Activated CD4-positive, alpha-beta T cell treated with anti-CD3 and anti-CD28 coated beads, Interleukin-2, amount 10 ng/mL, durations not matched to agents 24 days and 14 days (primary cell): Measurements from ENCODE around the gene HNRNPUL2. TPM values are rescaled to one million over a fixed set of nuclear protein-coding genes. Genes with fewer than 3 reads are reported as not detected.
"Not testable (repeated sequence)": the region's sequence is repeated elsewhere in the genome, so short reads cannot be mapped to it uniquely, and the experiment has no call there.

Experiments used
- DNase-seq: peaks from one replicate; pipeline ENCODE4 v3.0.0; 2022
- H3K27ac Mint-ChIP-seq: one replicate; pipeline ENCODE4 v1.8.0; 2022; ENCODE audit warnings: mild to moderate bottlenecking, mixed read lengths
- H3K27me3 Mint-ChIP-seq: one replicate; pipeline ENCODE4 v1.8.0; 2022; ENCODE audit warnings: mixed read lengths
- H3K36me3 Mint-ChIP-seq: one replicate; pipeline ENCODE4 v1.8.0; 2022; ENCODE audit warnings: low read depth, mild to moderate bottlenecking, mixed read lengths
- H3K4me1 Mint-ChIP-seq: one replicate; pipeline ENCODE4 v1.8.0; 2021; ENCODE audit warnings: mixed read lengths
- H3K4me3 Mint-ChIP-seq: one replicate; pipeline ENCODE4 v1.8.0; 2022; ENCODE audit warnings: mild to moderate bottlenecking, moderate library complexity, mixed read lengths
- H3K9me3 Mint-ChIP-seq: one replicate; pipeline ENCODE4 v1.8.0; 2021; ENCODE audit warnings: mixed read lengths
- intact Hi-C: fragments of 100-400 bp; cut with micrococcal nuclease; formaldehyde crosslinking; loops from one replicate; pipeline ENCODE4 v1.15.1; 2023
- total RNA-seq: library from RNA; stranded (reverse); gene quantifications from 2 replicates; pipeline ENCODE4 v1.2.3, GENCODE V29; 2022

HNRNPUL2 gene
- total RNA-seq, 1 donor from 2014 or later: 60.6 TPM

GRCh38 chr11:62749931-62750330 is 22.7 kb upstream of the HNRNPUL2 start:
- H3K27ac Mint-ChIP-seq, H3K4me3 Mint-ChIP-seq, H3K36me3 Mint-ChIP-seq, H3K9me3 Mint-ChIP-seq, intact Hi-C loops, DNase-seq, H3K27me3 Mint-ChIP-seq: not testable (repeated sequence)
- H3K4me1 Mint-ChIP-seq: peaks cover 17% of the 10 kb centered on the region

GRCh38 chr11:62747475-62748160 is 20.4 kb upstream of the HNRNPUL2 start:
- Mint-ChIP-seq H3K27me3 (no peaks in the 10 kb centered on the region), H3K36me3 (peaks cover 7% of the 10 kb centered on the region), H3K4me3 (no peak overlapping the region), H3K4me1 (peaks cover 5% of the 10 kb centered on the region), H3K27ac (peak overlapping the region; percentile 45), H3K9me3 (no peaks in the 10 kb centered on the region)
- intact Hi-C loops: no loop called here
- no peak for DNase-seq

GRCh38 chr11:62737196-62737595 is 9.9 kb upstream of the HNRNPUL2 start:
- no peak overlapping the region for H3K4me3 Mint-ChIP-seq

GRCh38 chr11:62732830-62733229 is 5.6 kb upstream of the HNRNPUL2 start:
- DNase-seq: no peak
- Mint-ChIP-seq H3K27ac (peak overlapping the region; percentile 1), H3K4me1 (peaks cover 16% of the 10 kb centered on the region), H3K4me3 (no peak overlapping the region), H3K27me3 (no peaks in the 10 kb centered on the region), H3K9me3 (no peaks in the 10 kb centered on the region), H3K36me3 (peaks cover 34% of the 10 kb centered on the region)
- intact Hi-C loops: no loop called here

More at GRCh38 chr11:62737196-62737595, 9.9 kb upstream of the HNRNPUL2 start:
- Mint-ChIP-seq H3K9me3 (no peaks in the 10 kb centered on the region), H3K4me1 (peaks cover 5% of the 10 kb centered on the region), H3K27ac (no peak overlapping the region), H3K27me3 (no peaks in the 10 kb centered on the region), H3K36me3 (peaks cover 44% of the 10 kb centered on the region)
- DNase-seq: no peak
- intact Hi-C loops: no loop called here

GRCh38 chr11:62730076-62730475 is 2.8 kb upstream of the HNRNPUL2 start:
- H3K36me3 Mint-ChIP-seq: peaks cover 42% of the 10 kb centered on the region
- H3K27me3 Mint-ChIP-seq, intact Hi-C loops, H3K9me3 Mint-ChIP-seq, DNase-seq: not testable (repeated sequence)
- peak overlapping the region; percentile 71 for H3K27ac Mint-ChIP-seq
- peaks cover 22% of the 10 kb centered on the region for H3K4me1 Mint-ChIP-seq
- H3K4me3 Mint-ChIP-seq: peak overlapping the region; percentile 93

GRCh38 chr11:62728171-62728988 is 1.1 kb upstream of the HNRNPUL2 start, which contains the start of gene TTC9C:
TSS of gene TTC9C (plus strand) at chr11:62728486. CDS start at chr11:62728849, 363 bp downstream.
- Mint-ChIP-seq H3K27ac (peak within 1 kb of the TSS; percentile 99), H3K36me3 (peaks cover 55% of the 10 kb centered on the region), H3K4me1 (peaks cover 36% of the 10 kb centered on the region), H3K4me3 (peak within 1 kb of the TSS; percentile 93), H3K9me3 (no peaks in the 10 kb centered on the region), H3K27me3 (peaks cover 2% of the 10 kb centered on the region)
- peak; percentile 95 for DNase-seq
- intact Hi-C loops: loop anchor here (1.0 to 5.0 kb wide), 7 partner anchors 56 to 152 kb away; partner anchors contain the start of genes GANAB, LBHD1, NXF1 and SLC3A2

GRCh38 chr11:62727872-62728170 is 564 bp upstream of the HNRNPUL2 start:
- Mint-ChIP-seq H3K27me3 (peaks cover 2% of the 10 kb centered on the region), H3K27ac (peak overlapping the region; percentile 99), H3K9me3 (no peaks in the 10 kb centered on the region), H3K4me1 (peaks cover 32% of the 10 kb centered on the region), H3K4me3 (peak overlapping the region; percentile 93), H3K36me3 (peaks cover 55% of the 10 kb centered on the region)
- peak; percentile 96 for DNase-seq
- intact Hi-C loops: loop anchor here (1.0 to 5.0 kb wide), 13 partner anchors 19 to 153 kb away; partner anchors contain the start of genes GANAB, LBHD1, NXF1 and SLC3A2

- Mint-ChIP-seq H3K27ac (peak overlapping the region; percentile 99), H3K9me3 (no peaks in the 10 kb centered on the region), H3K36me3 (peaks cover 64% of the 10 kb centered on the region), H3K4me3 (peak overlapping the region; percentile 93), H3K4me1 (peaks cover 41% of the 10 kb centered on the region), H3K27me3 (peaks cover 2% of the 10 kb centered on the region)
- intact Hi-C loops: loop anchor here (1.0 to 5.0 kb wide), 8 partner anchors 18 to 136 kb away; partner anchors contain the start of genes LBHD1, TAF6L, TMEM179B and TUT1
- DNase-seq: no peak
These were observed 417 bp downstream of the HNRNPUL2 start for GRCh38 chr11:62726915-62727164.

- H3K4me3 Mint-ChIP-seq: peak overlapping the region; percentile 93
- peaks cover 66% of the 10 kb centered on the region for H3K36me3 Mint-ChIP-seq
- H3K9me3 Mint-ChIP-seq: no peaks in the 10 kb centered on the region
- peaks cover 44% of the 10 kb centered on the region for H3K4me1 Mint-ChIP-seq
- intact Hi-C loops: loop anchor here (2.0 to 5.0 kb wide), 3 partner anchors 54 to 128 kb away; partner anchors contain the start of genes LBHD1 and UQCC3
- peak; percentile 60 for DNase-seq
- H3K27ac Mint-ChIP-seq: peak overlapping the region; percentile 99
- H3K27me3 Mint-ChIP-seq: peaks cover 2% of the 10 kb centered on the region
These were observed 922 bp downstream of the HNRNPUL2 start for GRCh38 chr11:62726156-62726914.

- intact Hi-C loops: loop anchor here (2.0 to 5.0 kb wide), 3 partner anchors 53 to 127 kb away; partner anchors contain the start of genes LBHD1 and UQCC3
- H3K27ac Mint-ChIP-seq: peak overlapping the region; percentile 99
- no peaks in the 10 kb centered on the region for H3K9me3 Mint-ChIP-seq
- H3K27me3 Mint-ChIP-seq: peaks cover 2% of the 10 kb centered on the region
- H3K4me1 Mint-ChIP-seq: peaks cover 48% of the 10 kb centered on the region
- DNase-seq: peak; percentile 64
- H3K36me3 Mint-ChIP-seq: peaks cover 70% of the 10 kb centered on the region
- H3K4me3 Mint-ChIP-seq: peak overlapping the region; percentile 93
These were observed 1.6 kb downstream of the HNRNPUL2 start for GRCh38 chr11:62725646-62726045.

GRCh38 chr11:62724171-62724570 is 3.1 kb downstream of the HNRNPUL2 start:
- intact Hi-C loops: no loop called here
- Mint-ChIP-seq H3K4me1 (peaks cover 48% of the 10 kb centered on the region), H3K27me3 (peaks cover 2% of the 10 kb centered on the region), H3K27ac (peak overlapping the region; percentile 9), H3K4me3 (peak overlapping the region; percentile 93), H3K9me3 (no peaks in the 10 kb centered on the region), H3K36me3 (peaks cover 78% of the 10 kb centered on the region)
- no peak for DNase-seq

- H3K27me3 Mint-ChIP-seq: no peaks in the 10 kb centered on the region
- H3K4me3 Mint-ChIP-seq: no peak overlapping the region
- intact Hi-C loops: no loop called here
- H3K36me3 Mint-ChIP-seq: peaks cover 90% of the 10 kb centered on the region
- no peaks in the 10 kb centered on the region for H3K9me3 Mint-ChIP-seq
- H3K27ac Mint-ChIP-seq: peak overlapping the region; percentile 48
- peaks cover 56% of the 10 kb centered on the region for H3K4me1 Mint-ChIP-seq
- DNase-seq: no peak
These were observed 5.3 kb downstream of the HNRNPUL2 start for GRCh38 chr11:62721994-62722393.

- H3K36me3 Mint-ChIP-seq: peaks cover 88% of the 10 kb centered on the region
- H3K27me3 Mint-ChIP-seq: no peaks in the 10 kb centered on the region
- H3K9me3 Mint-ChIP-seq: no peaks in the 10 kb centered on the region
- no peak for DNase-seq
- H3K27ac Mint-ChIP-seq: peak overlapping the region; percentile 37
- intact Hi-C loops: no loop called here
- peaks cover 66% of the 10 kb centered on the region for H3K4me1 Mint-ChIP-seq
- H3K4me3 Mint-ChIP-seq: no peak overlapping the region
These were observed 7.8 kb downstream of the HNRNPUL2 start for GRCh38 chr11:62719302-62719978.
